Prostate gland (tissue), 2 donors: ENCODE data around the gene BNIP3.

Experiments
- CTCF ChIP-seq, 4 experiments: fragments of 200-600 bp in 2 of 4; fragments of 450-650 bp in 2 of 4; sonication (generic) in 2 of 4; IDR thresholded peaks; 1 replicate in 3 of 4; 2 replicates in 1 of 4; pipeline ENCODE4 v1.5.1; 2016 to 2019; ENCODE audit warnings: antibody characterized with exemption in 4 of 4, mild to moderate bottlenecking in 2 of 4, moderate library complexity in 2 of 4
- POLR2AphosphoS5 ChIP-seq: sonication (generic); formaldehyde crosslinking; IDR thresholded peaks from one replicate; pipeline ENCODE4 v1.6.1; 2017; ENCODE audit warnings: antibody characterized with exemption

- TF ChIP-seq CTCF (IDR thresholded peaks at IDR 0.05) (no peak), POLR2AphosphoS5 (no peak)
Measured at GRCh38 chr10:131982796-131983195, 1.1 kb upstream of the BNIP3 start.
